ENCODE results near the gene SLC25A42. TPM values are rescaled to one million over a fixed set of nuclear protein-coding genes. Genes with fewer than 3 reads are reported as not detected.

The SLC25A42 gene
- total and polyA plus RNA-seq, 2 of the 13 experiments (the other 11 are each of a cell fraction or from before 2014, with no cell fraction given) = 12.8 to 18.3 TPM

DNA sequence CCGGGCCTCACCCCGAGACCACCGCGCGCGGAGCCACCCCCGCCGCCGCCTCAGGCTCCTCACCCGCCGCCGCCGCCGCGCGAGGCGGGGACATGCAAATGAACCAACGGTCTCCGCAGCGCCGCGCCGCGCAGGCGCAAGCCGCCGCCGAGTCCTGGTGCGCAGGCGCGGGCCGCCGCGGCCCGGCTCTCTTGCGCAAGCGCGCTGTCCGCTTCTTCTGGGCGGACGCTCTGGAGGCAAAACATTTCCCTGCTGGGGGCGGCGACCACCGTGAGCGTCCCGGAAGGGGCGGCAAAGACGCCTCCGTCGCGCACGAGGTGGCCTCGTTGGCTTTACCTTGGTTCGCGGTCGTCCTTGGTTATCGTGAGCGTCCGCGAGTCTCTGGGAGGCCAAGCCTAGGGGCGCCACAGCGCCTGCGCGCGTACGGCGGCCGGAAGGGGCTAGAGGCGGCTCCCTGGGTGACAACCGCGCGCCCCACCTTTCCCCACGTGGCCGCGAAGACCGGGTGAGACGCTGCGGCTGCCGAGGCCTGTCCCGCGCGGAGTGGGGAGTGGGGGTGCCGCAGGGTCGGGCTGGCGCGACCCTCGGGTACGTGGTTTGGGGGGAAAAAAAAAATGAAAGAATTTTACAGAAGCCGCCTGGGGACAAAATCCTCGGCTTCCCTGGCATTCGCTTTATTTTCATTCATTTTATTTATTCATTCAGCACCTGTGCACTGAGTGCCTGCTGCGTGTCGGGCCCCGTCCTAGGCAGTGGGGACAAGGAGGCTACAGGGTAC, 30.2 kb upstream of the SLC25A42 start, which contains the start of the genes ARMC6 and SUGP2 (continued):
- peak; percentile 44; the same call in 1 of the 2 replicates for TF ChIP-seq ZBTB14 (CRISPR knock-in tag; IDR thresholded peaks at IDR 0.05)
- no peak for TF ChIP-seq NFIC (IDR thresholded peaks at IDR 0.05; ENCODE audit: low read length)
- TF ChIP-seq NFE2L1 (CRISPR knock-in tag; IDR thresholded peaks at IDR 0.05; ENCODE audit: borderline replicate concordance) = peak; percentile 48; the same call in 1 of the 2 replicates
- no peak for TF ChIP-seq SOX6 (IDR thresholded peaks at IDR 0.05)
- TF ChIP-seq SOX6 (CRISPR knock-in tag; IDR thresholded peaks at IDR 0.05) = 0 out of 2 replicates have a peak, but pooled peaks have one; percentile 20
- TF ChIP-seq, protein P1, sequence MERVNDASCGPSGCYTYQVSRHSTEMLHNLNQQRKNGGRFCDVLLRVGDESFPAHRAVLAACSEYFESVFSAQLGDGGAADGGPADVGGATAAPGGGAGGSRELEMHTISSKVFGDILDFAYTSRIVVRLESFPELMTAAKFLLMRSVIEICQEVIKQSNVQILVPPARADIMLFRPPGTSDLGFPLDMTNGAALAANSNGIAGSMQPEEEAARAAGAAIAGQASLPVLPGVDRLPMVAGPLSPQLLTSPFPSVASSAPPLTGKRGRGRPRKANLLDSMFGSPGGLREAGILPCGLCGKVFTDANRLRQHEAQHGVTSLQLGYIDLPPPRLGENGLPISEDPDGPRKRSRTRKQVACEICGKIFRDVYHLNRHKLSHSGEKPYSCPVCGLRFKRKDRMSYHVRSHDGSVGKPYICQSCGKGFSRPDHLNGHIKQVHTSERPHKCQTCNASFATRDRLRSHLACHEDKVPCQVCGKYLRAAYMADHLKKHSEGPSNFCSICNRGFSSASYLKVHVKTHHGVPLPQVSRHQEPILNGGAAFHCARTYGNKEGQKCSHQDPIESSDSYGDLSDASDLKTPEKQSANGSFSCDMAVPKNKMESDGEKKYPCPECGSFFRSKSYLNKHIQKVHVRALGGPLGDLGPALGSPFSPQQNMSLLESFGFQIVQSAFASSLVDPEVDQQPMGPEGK (CRISPR knock-in tag; IDR thresholded peaks at IDR 0.05) = peak; percentile 67
- 0 out of 2 replicates have a peak, but pooled peaks have one; percentile 29 for TF ChIP-seq TOE1 (CRISPR knock-in tag; IDR thresholded peaks at IDR 0.05)
- TF ChIP-seq KDM1A (CRISPR knock-in tag; IDR thresholded peaks at IDR 0.05) = 0 out of 2 replicates have a peak, but pooled peaks have one; percentile 10
- TF ChIP-seq AHR (CRISPR knock-in tag; IDR thresholded peaks at IDR 0.05) = peak; percentile 94; the same call in 1 of the 2 replicates
- TF ChIP-seq NFYC (CRISPR knock-in tag; IDR thresholded peaks at IDR 0.05) = peak; percentile 46; the same call in 1 of the 2 replicates
- TF ChIP-seq, protein P2, sequence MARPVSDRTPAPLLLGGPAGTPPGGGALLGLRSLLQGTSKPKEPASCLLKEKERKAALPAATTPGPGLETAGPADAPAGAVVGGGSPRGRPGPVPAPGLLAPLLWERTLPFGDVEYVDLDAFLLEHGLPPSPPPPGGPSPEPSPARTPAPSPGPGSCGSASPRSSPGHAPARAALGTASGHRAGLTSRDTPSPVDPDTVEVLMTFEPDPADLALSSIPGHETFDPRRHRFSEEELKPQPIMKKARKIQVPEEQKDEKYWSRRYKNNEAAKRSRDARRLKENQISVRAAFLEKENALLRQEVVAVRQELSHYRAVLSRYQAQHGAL (CRISPR knock-in tag; IDR thresholded peaks at IDR 0.05; ENCODE audit: not compliant biosample characterization) = peak; percentile 60
- TF ChIP-seq ARNTL (CRISPR knock-in tag; IDR thresholded peaks at IDR 0.05) = peak; percentile 53; the same call in 1 of the 2 replicates
- no peak for TF ChIP-seq HMG20B (CRISPR knock-in tag; conservative IDR thresholded peaks at IDR 0.05)
- TF ChIP-seq HOMEZ (CRISPR knock-in tag; IDR thresholded peaks at IDR 0.05; ENCODE audit: low read depth) = 0 out of 2 replicates have a peak, but pooled peaks have one; percentile 12
- peak; percentile 38; the same call in 1 of the 2 replicates for TF ChIP-seq ESRRA (CRISPR knock-in tag; IDR thresholded peaks at IDR 0.05; ENCODE audit: low read depth)
- TF ChIP-seq ZNF746 (CRISPR knock-in tag; IDR thresholded peaks at IDR 0.05) = peak; percentile 79
- TF ChIP-seq, protein P3, sequence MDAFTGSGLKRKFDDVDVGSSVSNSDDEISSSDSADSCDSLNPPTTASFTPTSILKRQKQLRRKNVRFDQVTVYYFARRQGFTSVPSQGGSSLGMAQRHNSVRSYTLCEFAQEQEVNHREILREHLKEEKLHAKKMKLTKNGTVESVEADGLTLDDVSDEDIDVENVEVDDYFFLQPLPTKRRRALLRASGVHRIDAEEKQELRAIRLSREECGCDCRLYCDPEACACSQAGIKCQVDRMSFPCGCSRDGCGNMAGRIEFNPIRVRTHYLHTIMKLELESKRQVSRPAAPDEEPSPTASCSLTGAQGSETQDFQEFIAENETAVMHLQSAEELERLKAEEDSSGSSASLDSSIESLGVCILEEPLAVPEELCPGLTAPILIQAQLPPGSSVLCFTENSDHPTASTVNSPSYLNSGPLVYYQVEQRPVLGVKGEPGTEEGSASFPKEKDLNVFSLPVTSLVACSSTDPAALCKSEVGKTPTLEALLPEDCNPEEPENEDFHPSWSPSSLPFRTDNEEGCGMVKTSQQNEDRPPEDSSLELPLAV (CRISPR knock-in tag; conservative IDR thresholded peaks at IDR 0.05; ENCODE audit: low read depth) = peak; percentile 92
- no peak for TF ChIP-seq TRIM22 (IDR thresholded peaks at IDR 0.05)
- TF ChIP-seq NR2C2 (CRISPR knock-in tag; IDR thresholded peaks at IDR 0.05; ENCODE audit: borderline replicate concordance) = 0 out of 2 replicates have a peak, but pooled peaks have one; percentile 59
- TF ChIP-seq, protein P4, sequence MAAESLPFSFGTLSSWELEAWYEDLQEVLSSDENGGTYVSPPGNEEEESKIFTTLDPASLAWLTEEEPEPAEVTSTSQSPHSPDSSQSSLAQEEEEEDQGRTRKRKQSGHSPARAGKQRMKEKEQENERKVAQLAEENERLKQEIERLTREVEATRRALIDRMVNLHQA (CRISPR knock-in tag; IDR thresholded peaks at IDR 0.05) = no peak

Measured in HepG2 (cell line).